CD4-positive, CD25-positive, alpha-beta regulatory T cell (primary cell): ENCODE data around the gene PA2G4. TPM values are rescaled to one million over a fixed set of nuclear protein-coding genes. Genes with fewer than 3 reads are reported as not detected.

Experiments
- ATAC-seq, 2 donors: fragments of 150-1000 bp; cut with Tn5 transposase; one replicate each; pipeline ENCODE4 v1.10.0; 2021; ENCODE audit warnings: low read depth in 2 of 2, moderate number of reproducible peaks in 2 of 2, moderate library complexity in 1 of 2
- DNase-seq, 3 donors: peaks; one replicate each; pipeline versions ENCODE4 v3.0.0 to v3.0.0-alpha.2; 2012 to 2022; ENCODE audit warnings: mixed read lengths in 1 of 3
- H3K27ac ChIP-seq: one replicate; pipeline ENCODE4 v1.7.0; 2013; ENCODE audit warnings: mild to moderate bottlenecking, low read length; ENCODE audit not compliant: insufficient read depth, poor library complexity, severe bottlenecking
- H3K27me3 ChIP-seq: one replicate; pipeline ENCODE4 v1.7.0; 2013; ENCODE audit warnings: low read length; ENCODE audit not compliant: control insufficient read depth, insufficient read depth
- H3K36me3 ChIP-seq: one replicate; pipeline ENCODE4 v1.7.0; 2013; ENCODE audit warnings: mild to moderate bottlenecking, low read length, moderate library complexity; ENCODE audit not compliant: control insufficient read depth, insufficient read depth
- H3K4me1 ChIP-seq: 2 replicates; pipeline ENCODE4 v1.7.0; 2013; ENCODE audit warnings: mild to moderate bottlenecking, low read length; ENCODE audit not compliant: insufficient read depth, control insufficient read depth, poor library complexity, severe bottlenecking
- H3K4me3 ChIP-seq: one replicate; pipeline ENCODE4 v1.7.0; 2013; ENCODE audit warnings: low read depth, mild to moderate bottlenecking, low read length, moderate library complexity
- H3K9me3 ChIP-seq, 2 experiments: 1 replicate in 1 of 2; 2 replicates in 1 of 2; pipeline ENCODE4 v1.7.0; 2013; ENCODE audit warnings: low read length in 2 of 2, mild to moderate bottlenecking in 1 of 2, moderate library complexity in 1 of 2; ENCODE audit not compliant: control insufficient read depth in 2 of 2
- H3K27ac Mint-ChIP-seq, 3 donors: one replicate each; pipeline ENCODE4 v1.8.0; 2020 to 2022; ENCODE audit warnings: mild to moderate bottlenecking in 3 of 3, mixed read lengths in 3 of 3, moderate library complexity in 2 of 3
- H3K27me3 Mint-ChIP-seq: one replicate; pipeline ENCODE4 v1.8.0; 2022; ENCODE audit warnings: mild to moderate bottlenecking, mixed read lengths
- H3K36me3 Mint-ChIP-seq: one replicate; pipeline ENCODE4 v1.8.0; 2020; ENCODE audit warnings: mixed read lengths
- H3K4me1 Mint-ChIP-seq, 4 donors: one replicate each; pipeline ENCODE4 v1.8.0; 2020 to 2022; ENCODE audit warnings: mixed read lengths in 4 of 4, mild to moderate bottlenecking in 1 of 4
- H3K4me3 Mint-ChIP-seq, 4 donors: one replicate each; pipeline ENCODE4 v1.8.0; 2020 to 2022; ENCODE audit warnings: mild to moderate bottlenecking in 4 of 4, mixed read lengths in 4 of 4, moderate library complexity in 3 of 4
- H3K9me3 Mint-ChIP-seq, 7 donors: one replicate each; pipeline ENCODE4 v1.8.0; 2020 to 2022; ENCODE audit warnings: mixed read lengths in 7 of 7, mild to moderate bottlenecking in 3 of 7, moderate library complexity in 2 of 7
- polyA plus RNA-seq, 4 donors: library from polyadenylated mRNA; unstranded; fragments of 300-500 nt; fragmentation: Illumina TruSeq; gene quantifications; one replicate each; pipeline ENCODE4 v1.2.3, GENCODE V29; 2021
- total RNA-seq: library from RNA; stranded (reverse); gene quantifications from one replicate; pipeline ENCODE4 v1.2.3, GENCODE V29; 2022

The PA2G4 gene
- total and polyA plus RNA-seq, 5 donors from 2014 or later: 63.8 to 203 (median 196) TPM

DNA sequence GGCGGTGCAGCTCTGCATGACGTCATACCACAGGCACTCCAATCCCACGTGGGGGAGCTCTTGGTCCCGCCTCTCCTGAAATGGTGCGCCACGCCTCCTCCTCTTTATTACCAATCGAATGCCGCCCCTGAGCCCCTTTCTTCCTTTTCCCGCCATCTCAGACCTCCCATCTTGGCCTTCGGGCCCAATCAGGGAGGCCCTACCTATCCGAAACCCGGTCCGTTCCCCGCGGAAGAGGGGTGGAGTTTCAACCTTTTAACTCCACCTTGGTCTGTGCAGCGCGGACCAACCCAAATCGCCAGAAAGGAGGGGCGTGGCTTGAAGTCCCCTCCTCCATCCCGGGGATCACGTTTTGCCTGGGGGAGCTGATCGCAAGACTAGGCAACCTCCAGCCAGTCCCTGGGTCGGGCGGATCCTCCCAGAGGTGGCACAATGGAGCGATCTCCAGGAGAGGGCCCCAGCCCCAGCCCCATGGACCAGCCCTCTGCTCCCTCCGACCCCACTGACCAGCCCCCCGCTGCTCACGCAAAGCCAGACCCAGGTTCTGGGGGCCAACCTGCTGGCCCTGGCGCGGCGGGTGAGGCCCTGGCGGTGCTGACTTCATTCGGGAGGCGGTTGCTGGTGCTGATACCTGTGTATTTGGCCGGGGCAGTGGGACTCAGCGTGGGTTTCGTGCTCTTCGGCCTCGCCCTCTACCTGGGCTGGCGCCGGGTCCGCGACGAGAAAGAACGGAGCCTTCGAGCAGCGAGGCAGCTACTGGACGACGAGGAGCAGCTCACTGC lies 23.7 kb downstream of the PA2G4 start, which contains the start of gene ESYT1:
ESYT1 (plus strand) TSS at position 380 of the 782 bp plus-strand sequence; CDS start at position 433, 53 bp downstream.
- Histone ChIP-seq H3K9me3 (peaks cover 0 to 7% of the 10 kb centered on the region in 2 experiments), H3K27me3 (no peaks in the 10 kb centered on the region), H3K4me1 (peaks cover 42% of the 10 kb centered on the region), H3K36me3 (peaks cover 28% of the 10 kb centered on the region), H3K27ac (peak within 1 kb of the TSS; percentile 87), H3K4me3 (peak within 1 kb of the TSS; percentile 91)
- peak within 1 kb of the TSS; percentile 87 to 100 (median 98) for H3K4me3 Mint-ChIP-seq
- peaks cover 29% of the 10 kb centered on the region for H3K36me3 Mint-ChIP-seq
- H3K27me3 Mint-ChIP-seq: no peaks in the 10 kb centered on the region
- DNase-seq (peak; percentile 98 to 100 (median 99)), ATAC-seq (peak; percentile 90 to 94)
- H3K9me3 Mint-ChIP-seq: peaks cover 0 to 5% (median 0%) of the 10 kb centered on the region in 7 donors
- peaks cover 10 to 78% (median 47%) of the 10 kb centered on the region in 4 donors for H3K4me1 Mint-ChIP-seq
- H3K27ac Mint-ChIP-seq: peak within 1 kb of the TSS; percentile 92 to 98 (median 93)

- Mint-ChIP-seq H3K36me3 (peaks cover 36% of the 10 kb centered on the region), H3K27ac (peak overlapping the region; percentile 92 to 98 (median 93)), H3K27me3 (no peaks in the 10 kb centered on the region), H3K4me3 (peak overlapping the region; percentile 87 to 100 (median 98)), H3K4me1 (peaks cover 10 to 81% (median 51%) of the 10 kb centered on the region in 4 donors), H3K9me3 (peaks cover 0 to 5% (median 0%) of the 10 kb centered on the region in 7 donors)
- Histone ChIP-seq H3K4me3 (peak overlapping the region; percentile 91), H3K27ac (peak overlapping the region; percentile 86), H3K4me1 (peaks cover 42% of the 10 kb centered on the region), H3K36me3 (peaks cover 35% of the 10 kb centered on the region), H3K9me3 (peaks cover 0 to 7% of the 10 kb centered on the region in 2 experiments), H3K27me3 (no peaks in the 10 kb centered on the region)
- no peak for DNase-seq
- ATAC-seq: no peak
Measured at GRCh38 chr12:56128670-56129205, 24.4 kb downstream of the PA2G4 start.

GRCh38 chr12:56129206-56129941 lies 25.0 kb downstream of the PA2G4 start:
- Histone ChIP-seq H3K4me3 (peak overlapping the region; percentile 91), H3K27ac (peak overlapping the region; percentile 86), H3K36me3 (peaks cover 41% of the 10 kb centered on the region), H3K9me3 (peaks cover 0 to 7% of the 10 kb centered on the region in 2 experiments), H3K27me3 (no peaks in the 10 kb centered on the region), H3K4me1 (peaks cover 42% of the 10 kb centered on the region)
- ATAC-seq (peak; percentile 25 to 36), DNase-seq (peak; percentile 65 to 94 (median 72))
- Mint-ChIP-seq H3K27ac (peak overlapping the region; percentile 92 to 98 (median 97)), H3K4me1 (peaks cover 10 to 81% (median 52%) of the 10 kb centered on the region in 4 donors), H3K36me3 (peaks cover 41% of the 10 kb centered on the region), H3K27me3 (no peaks in the 10 kb centered on the region), H3K4me3 (peak overlapping the region; percentile 87 to 100 (median 98)), H3K9me3 (peaks cover 0 to 5% (median 1%) of the 10 kb centered on the region in 7 donors)

GRCh38 chr12:56129942-56130495 lies 25.7 kb downstream of the PA2G4 start:
- peak overlapping the region; percentile 86 for H3K27ac ChIP-seq
- H3K4me1 ChIP-seq: peaks cover 42% of the 10 kb centered on the region
- no peak for ATAC-seq
- no peak for DNase-seq
- H3K36me3 Mint-ChIP-seq: peaks cover 41% of the 10 kb centered on the region
- peak overlapping the region; percentile 91 for H3K4me3 ChIP-seq
- H3K4me3 Mint-ChIP-seq: peak overlapping the region; percentile 87 to 100 (median 98)
- H3K9me3 ChIP-seq: peaks cover 0 to 7% of the 10 kb centered on the region in 2 experiments
- H3K4me1 Mint-ChIP-seq: peaks cover 10 to 77% (median 51%) of the 10 kb centered on the region in 4 donors
- H3K27me3 Mint-ChIP-seq: no peaks in the 10 kb centered on the region
- H3K9me3 Mint-ChIP-seq: peaks cover 0 to 5% (median 1%) of the 10 kb centered on the region in 7 donors
- peak overlapping the region; percentile 91 to 98 (median 92) for H3K27ac Mint-ChIP-seq
- H3K27me3 ChIP-seq: no peaks in the 10 kb centered on the region
- peaks cover 46% of the 10 kb centered on the region for H3K36me3 ChIP-seq

GRCh38 chr12:56130876-56131275 lies 26.5 kb downstream of the PA2G4 start:
- ATAC-seq (no peak), DNase-seq (no peak)
- Mint-ChIP-seq H3K36me3 (peaks cover 43% of the 10 kb centered on the region), H3K4me3 (peak overlapping the region; percentile 73 to 100 (median 93)), H3K9me3 (peaks cover 0 to 5% (median 1%) of the 10 kb centered on the region in 7 donors), H3K27ac (peak overlapping the region; percentile 74 to 92 (median 79)), H3K27me3 (no peaks in the 10 kb centered on the region), H3K4me1 (peaks cover 10 to 76% (median 52%) of the 10 kb centered on the region in 4 donors)
- Histone ChIP-seq H3K4me1 (peaks cover 35% of the 10 kb centered on the region), H3K27ac (peak overlapping the region; percentile 86), H3K4me3 (peak overlapping the region; percentile 58), H3K9me3 (peaks cover 0 to 7% of the 10 kb centered on the region in 2 experiments), H3K36me3 (peaks cover 54% of the 10 kb centered on the region), H3K27me3 (no peaks in the 10 kb centered on the region)

- Histone ChIP-seq H3K27ac (no peak overlapping the region), H3K4me3 (no peak overlapping the region), H3K4me1 (peaks cover 32% of the 10 kb centered on the region), H3K27me3 (no peaks in the 10 kb centered on the region), H3K36me3 (peaks cover 90% of the 10 kb centered on the region), H3K9me3 (peaks cover 0 to 7% of the 10 kb centered on the region in 2 experiments)
- Mint-ChIP-seq H3K27ac (no peak overlapping the region), H3K4me3 (peak overlapping the region in 1 of 4 donors; percentile 66), H3K9me3 (peaks cover 0 to 5% (median 0%) of the 10 kb centered on the region in 7 donors), H3K27me3 (no peaks in the 10 kb centered on the region), H3K4me1 (peaks cover 6 to 80% (median 54%) of the 10 kb centered on the region in 4 donors), H3K36me3 (peaks cover 73% of the 10 kb centered on the region)
- ATAC-seq (no peak), DNase-seq (no peak)
Measured at GRCh38 chr12:56134897-56135296, 30.5 kb downstream of the PA2G4 start.
